Naive thymus-derived CD4-positive, alpha-beta T cell (primary cell): ENCODE results near the gene TMIE. TPM values are rescaled to one million over a fixed set of nuclear protein-coding genes. Genes with fewer than 3 reads are reported as not detected.

Experiments
- ATAC-seq: fragments of 150-1000 bp; cut with Tn5 transposase; 2 replicates; pipeline ENCODE4 v1.10.0; 2021; ENCODE audit warnings: mild to moderate bottlenecking, moderate library complexity
- CTCF ChIA-PET: fragments of 350-600 bp; sonication (Branson Sonifier 250); formaldehyde crosslinking; loops from one replicate; lab custom pipeline; 2021; ENCODE audit warnings: antibody characterized with exemption; lab: Charles Lee
- POLR2A ChIA-PET: fragments of 350-600 bp; sonication (Branson Sonifier 250); formaldehyde crosslinking; loops from one replicate; lab custom pipeline; 2021; ENCODE audit warnings: antibody characterized with exemption, inconsistent platforms; lab: Charles Lee
- DNase-seq, 9 donors: peaks; one replicate each; pipeline versions ENCODE4 v3.0.0 to v3.0.0-alpha.2; 2020 to 2022; ENCODE audit warnings: mixed read lengths in 1 of 9
- H3K27ac ChIP-seq: one replicate; pipeline ENCODE4 v1.7.0; 2013; ENCODE audit warnings: mild to moderate bottlenecking, low read depth, low read length, moderate library complexity
- H3K27me3 ChIP-seq, 2 donors: one replicate each; pipeline ENCODE4 v1.7.0; 2013; ENCODE audit warnings: low read length in 2 of 2, mild to moderate bottlenecking in 2 of 2, moderate library complexity in 2 of 2; ENCODE audit not compliant: control insufficient read depth in 2 of 2, insufficient read depth in 2 of 2
- H3K36me3 ChIP-seq, 3 experiments: 1 replicate in 2 of 3; 2 replicates in 1 of 3; pipeline ENCODE4 v1.7.0; 2013; ENCODE audit warnings: low read length in 3 of 3, mild to moderate bottlenecking in 3 of 3, moderate library complexity in 1 of 3; ENCODE audit not compliant: insufficient read depth in 3 of 3, control insufficient read depth in 2 of 3
- H3K4me1 ChIP-seq, 2 donors: one replicate each; pipeline ENCODE4 v1.7.0; 2013; ENCODE audit warnings: low read length in 2 of 2, mild to moderate bottlenecking in 2 of 2, moderate library complexity in 1 of 2; ENCODE audit not compliant: control insufficient read depth in 2 of 2, insufficient read depth in 2 of 2
- H3K4me3 ChIP-seq: 2 replicates; pipeline ENCODE4 v1.7.0; 2013; ENCODE audit warnings: mild to moderate bottlenecking, low read length
- H3K9me3 ChIP-seq, 3 experiments: 1 replicate in 2 of 3; 2 replicates in 1 of 3; pipeline ENCODE4 v1.7.0; 2013; ENCODE audit warnings: low read length in 3 of 3; ENCODE audit not compliant: control insufficient read depth in 2 of 3
- H3K27ac Mint-ChIP-seq, 9 donors: one replicate each; pipeline ENCODE4 v1.8.0; 2020 to 2022; ENCODE audit warnings: mixed read lengths in 9 of 9, mild to moderate bottlenecking in 8 of 9, moderate library complexity in 5 of 9, inconsistent platforms in 2 of 9
- H3K27me3 Mint-ChIP-seq, 5 donors: one replicate each; pipeline ENCODE4 v1.8.0; 2021 to 2022; ENCODE audit warnings: mixed read lengths in 5 of 5, mild to moderate bottlenecking in 1 of 5
- H3K36me3 Mint-ChIP-seq, 5 donors: one replicate each; pipeline ENCODE4 v1.8.0; 2020 to 2022; ENCODE audit warnings: mixed read lengths in 5 of 5, mild to moderate bottlenecking in 3 of 5, inconsistent platforms in 1 of 5
- H3K4me1 Mint-ChIP-seq, 7 donors: one replicate each; pipeline ENCODE4 v1.8.0; 2020 to 2022; ENCODE audit warnings: mixed read lengths in 7 of 7, mild to moderate bottlenecking in 3 of 7, inconsistent platforms in 1 of 7
- H3K4me3 Mint-ChIP-seq, 10 donors: one replicate each; pipeline ENCODE4 v1.8.0; 2020 to 2022; ENCODE audit warnings: mild to moderate bottlenecking in 10 of 10, mixed read lengths in 10 of 10, moderate library complexity in 6 of 10, inconsistent platforms in 2 of 10
- H3K9me3 Mint-ChIP-seq, 11 donors: one replicate each; pipeline ENCODE4 v1.8.0; 2020 to 2022; ENCODE audit warnings: mixed read lengths in 11 of 11, mild to moderate bottlenecking in 4 of 11, inconsistent platforms in 1 of 11, moderate library complexity in 1 of 11
- intact Hi-C, 2 donors: fragments of 100-400 bp; cut with micrococcal nuclease; formaldehyde crosslinking; loops; one replicate each; pipeline ENCODE4 v1.15.1; 2023
- polyA plus RNA-seq, 2 donors: library from polyadenylated mRNA; unstranded; fragments of 300-500 nt; fragmentation: Illumina TruSeq; gene quantifications; one replicate each; pipeline ENCODE4 v1.2.3, GENCODE V29; 2021
- total RNA-seq, 6 experiments: library from RNA in 5 of 6; stranded (reverse) in 5 of 6; gene quantifications; 1 replicate in 5 of 6; 2 replicates in 1 of 6; pipeline ENCODE4 v1.2.3 and lab custom pipeline; 2021 to 2026

TMIE gene
- total and polyA plus RNA-seq, 7 experiments from 2014 or later: 0.31 to 5.6 (median 5.1) TPM

DNA sequence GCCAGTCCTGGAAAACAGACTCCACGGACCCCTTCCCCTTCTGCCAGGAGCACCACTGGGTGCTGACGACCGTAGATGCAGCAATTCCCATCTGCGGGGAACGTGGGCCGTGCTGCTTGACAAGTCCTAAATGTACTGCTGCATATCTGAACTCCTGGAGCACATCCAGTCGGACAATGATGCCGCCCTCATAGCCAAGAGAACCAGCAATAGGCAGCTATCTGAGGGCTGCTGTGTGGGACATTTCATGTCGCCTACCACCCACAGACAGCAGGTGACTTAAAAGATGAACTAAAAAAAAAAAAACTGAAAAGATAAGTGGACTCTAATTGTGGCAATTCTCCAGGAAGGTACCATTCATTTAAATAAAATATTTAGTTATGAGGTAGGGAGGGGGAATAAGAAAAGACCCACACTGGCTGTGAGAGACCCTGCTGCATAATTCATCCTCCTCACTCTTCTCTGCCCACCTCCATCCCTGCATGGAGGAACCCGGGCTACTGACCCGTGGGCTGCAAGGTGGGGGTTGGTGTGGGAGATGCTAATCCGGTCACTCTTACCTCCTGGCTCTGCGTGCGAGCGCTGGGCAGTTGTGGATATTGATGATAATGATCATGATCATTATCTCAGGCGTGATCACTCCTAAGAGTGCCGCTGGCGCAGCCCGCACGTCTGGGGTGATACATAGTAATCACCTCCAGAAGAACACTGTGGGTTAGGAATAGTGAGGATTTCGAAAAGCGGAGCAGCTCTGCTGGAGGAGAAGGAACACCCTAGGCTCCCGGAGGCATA, 36.0 kb upstream of the TMIE start:
- Histone ChIP-seq H3K27me3 (no peaks in the 10 kb centered on the region), H3K4me3 (no peak overlapping the region), H3K9me3 (no peaks in the 10 kb centered on the region), H3K36me3 (peaks cover 0 to under 1% (median 0%) of the 10 kb centered on the region in 3 experiments), H3K4me1 (no peaks in the 10 kb centered on the region), H3K27ac (no peak overlapping the region)
- peak overlapping the region in 2 of 9 donors; percentile 19 to 62 for H3K27ac Mint-ChIP-seq
- intact Hi-C loops: no loop called here
- H3K27me3 Mint-ChIP-seq: peaks cover 0 to 6% (median 0%) of the 10 kb centered on the region in 5 donors
- ChIA-PET POLR2A (no interaction called here), CTCF (no interaction called here)
- DNase-seq (no peak), ATAC-seq (no peak)
- H3K36me3 Mint-ChIP-seq: no peaks in the 10 kb centered on the region
- no peak overlapping the region for H3K4me3 Mint-ChIP-seq
- H3K4me1 Mint-ChIP-seq: peaks cover 0 to 9% (median 7%) of the 10 kb centered on the region in 7 donors
- H3K9me3 Mint-ChIP-seq: no peaks in the 10 kb centered on the region

DNA sequence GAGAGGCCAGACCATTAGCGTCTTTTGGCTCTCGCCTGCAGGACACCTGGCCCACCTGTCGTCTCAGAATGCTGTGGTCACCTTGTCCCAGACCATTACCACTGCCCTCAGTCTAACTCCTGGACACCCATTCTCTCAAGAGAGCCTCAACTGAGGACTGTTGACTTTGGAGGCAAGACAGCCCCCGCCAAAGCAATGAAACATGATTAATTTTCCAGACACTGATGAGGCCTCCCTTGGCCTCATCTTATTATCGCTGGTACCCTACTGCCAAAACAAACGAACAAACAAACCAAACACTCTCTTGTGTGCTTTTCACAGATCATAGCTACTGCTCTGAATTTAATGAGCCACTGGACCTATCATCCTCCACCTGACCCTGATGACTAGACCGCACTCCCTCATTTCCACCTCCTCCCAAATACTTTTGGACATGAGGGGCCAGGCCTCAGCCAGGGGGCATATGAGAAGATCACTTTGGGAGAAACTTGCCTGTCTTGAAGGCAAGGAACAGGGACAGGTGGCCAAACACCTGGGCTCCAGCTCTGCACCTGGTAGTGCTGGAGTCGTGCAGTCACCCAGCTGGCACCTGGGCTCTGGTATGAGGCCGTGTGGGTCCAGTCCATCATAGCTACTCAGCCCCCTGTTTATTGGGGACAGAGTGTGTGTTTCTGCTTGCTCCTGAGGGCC, 35.3 kb upstream of the TMIE start:
- no peaks in the 10 kb centered on the region for H3K9me3 ChIP-seq
- ATAC-seq: no peak
- Mint-ChIP-seq H3K9me3 (no peaks in the 10 kb centered on the region), H3K4me1 (peaks cover 0 to 9% (median 7%) of the 10 kb centered on the region in 7 donors), H3K36me3 (no peaks in the 10 kb centered on the region), H3K27me3 (peaks cover 0 to 6% (median 0%) of the 10 kb centered on the region in 5 donors), H3K27ac (peak overlapping the region in 4 of 9 donors; percentile 9 to 74 (median 40)), H3K4me3 (no peak overlapping the region)
- intact Hi-C loops: no loop called here
- H3K27ac ChIP-seq: no peak overlapping the region
- H3K27me3 ChIP-seq: no peaks in the 10 kb centered on the region
- no peaks in the 10 kb centered on the region for H3K4me1 ChIP-seq
- H3K4me3 ChIP-seq: no peak overlapping the region
- CTCF ChIA-PET: no interaction called here
- POLR2A ChIA-PET: no interaction called here
- peak in 1 of 9 donors; percentile 8 for DNase-seq
- H3K36me3 ChIP-seq: peaks cover 0 to 7% (median 0%) of the 10 kb centered on the region in 3 experiments

DNA sequence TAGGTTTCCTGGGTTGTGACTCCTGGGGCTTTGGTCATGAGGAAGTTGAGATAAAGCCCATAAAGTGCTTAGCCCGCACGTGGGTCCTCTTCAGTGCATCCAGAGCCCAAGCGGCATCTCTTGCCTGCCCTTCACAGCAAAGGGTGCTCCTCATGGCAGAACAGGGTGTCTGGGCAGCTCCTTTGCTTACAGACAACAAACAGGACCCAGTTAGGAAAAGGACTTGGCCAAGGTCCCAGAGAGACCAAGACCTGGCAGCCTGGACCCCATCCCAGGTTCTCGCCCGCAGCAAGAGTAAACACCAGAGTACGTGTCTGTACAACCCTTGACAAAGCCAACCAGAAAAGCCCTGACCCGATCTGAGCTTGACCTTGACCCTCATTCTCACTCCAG, 34.7 kb upstream of the TMIE start:
- H3K4me1 ChIP-seq: no peaks in the 10 kb centered on the region
- no peak overlapping the region for H3K4me3 Mint-ChIP-seq
- peak overlapping the region in 3 of 9 donors; percentile 33 to 47 (median 46) for H3K27ac Mint-ChIP-seq
- H3K27me3 ChIP-seq: no peaks in the 10 kb centered on the region
- peaks cover 0 to 9% (median 7%) of the 10 kb centered on the region in 7 donors for H3K4me1 Mint-ChIP-seq
- peaks cover 0 to 10% (median 0%) of the 10 kb centered on the region in 3 experiments for H3K36me3 ChIP-seq
- peaks cover 0 to 6% (median 0%) of the 10 kb centered on the region in 5 donors for H3K27me3 Mint-ChIP-seq
- H3K9me3 ChIP-seq: no peaks in the 10 kb centered on the region
- POLR2A ChIA-PET: no interaction called here
- H3K27ac ChIP-seq: no peak overlapping the region
- H3K9me3 Mint-ChIP-seq: no peaks in the 10 kb centered on the region
- H3K4me3 ChIP-seq: no peak overlapping the region
- no peak for ATAC-seq
- peak in 1 of 9 donors; percentile 15 for DNase-seq
- CTCF ChIA-PET: interaction anchor here (0.6 kb wide), 1 partner anchor 243 kb away, joined by 3 read pairs; no protein-coding TSS in a partner anchor
- intact Hi-C loops: no loop called here
- H3K36me3 Mint-ChIP-seq: peaks cover 0 to 3% (median 0%) of the 10 kb centered on the region in 5 donors

DNA sequence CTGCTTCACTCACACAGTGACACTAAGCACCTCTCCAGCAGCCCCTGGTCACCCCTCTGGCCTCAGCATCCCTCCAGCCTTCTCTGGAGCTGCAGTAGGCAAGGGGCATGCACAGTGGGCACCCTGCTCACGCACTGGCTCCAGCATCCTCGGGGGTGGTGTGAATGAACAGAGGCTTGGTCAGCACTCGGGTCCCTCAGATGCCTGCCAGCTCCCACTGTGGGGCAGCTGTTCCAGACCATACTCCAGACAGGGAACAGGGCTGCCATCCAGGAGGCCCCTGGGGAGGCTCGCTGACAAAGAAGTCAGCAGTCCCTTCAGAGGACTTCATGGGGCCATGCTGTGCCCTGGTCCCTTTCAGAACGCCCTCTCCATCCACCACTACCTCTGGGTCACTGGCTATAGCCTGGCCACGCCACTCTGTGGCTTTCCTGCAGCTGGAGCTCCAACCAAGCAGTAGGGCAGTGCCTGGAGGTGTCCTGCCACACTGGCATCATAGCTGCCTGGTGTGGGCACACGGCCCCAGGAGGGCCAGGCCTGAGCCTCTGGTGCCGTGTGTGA, 34.1 kb upstream of the TMIE start:
- Mint-ChIP-seq H3K9me3 (no peaks in the 10 kb centered on the region), H3K27me3 (peaks cover 0 to 5% (median 0%) of the 10 kb centered on the region in 5 donors), H3K4me1 (peaks cover 0 to 9% (median 7%) of the 10 kb centered on the region in 7 donors), H3K27ac (peak overlapping the region in 2 of 9 donors; percentile 46 to 74), H3K4me3 (no peak overlapping the region), H3K36me3 (peaks cover 0 to 3% (median 0%) of the 10 kb centered on the region in 5 donors)
- ChIA-PET POLR2A (no interaction called here), CTCF (interaction anchor here (0.6 kb wide), 1 partner anchor 243 kb away, joined by 3 read pairs; no protein-coding TSS in a partner anchor)
- Histone ChIP-seq H3K36me3 (peaks cover 0 to 14% (median 0%) of the 10 kb centered on the region in 3 experiments), H3K27ac (no peak overlapping the region), H3K9me3 (no peaks in the 10 kb centered on the region), H3K4me1 (no peaks in the 10 kb centered on the region), H3K27me3 (no peaks in the 10 kb centered on the region), H3K4me3 (no peak overlapping the region)
- intact Hi-C loops: no loop called here
- DNase-seq: peak in 1 of 9 donors; percentile 15
- ATAC-seq: no peak

DNA sequence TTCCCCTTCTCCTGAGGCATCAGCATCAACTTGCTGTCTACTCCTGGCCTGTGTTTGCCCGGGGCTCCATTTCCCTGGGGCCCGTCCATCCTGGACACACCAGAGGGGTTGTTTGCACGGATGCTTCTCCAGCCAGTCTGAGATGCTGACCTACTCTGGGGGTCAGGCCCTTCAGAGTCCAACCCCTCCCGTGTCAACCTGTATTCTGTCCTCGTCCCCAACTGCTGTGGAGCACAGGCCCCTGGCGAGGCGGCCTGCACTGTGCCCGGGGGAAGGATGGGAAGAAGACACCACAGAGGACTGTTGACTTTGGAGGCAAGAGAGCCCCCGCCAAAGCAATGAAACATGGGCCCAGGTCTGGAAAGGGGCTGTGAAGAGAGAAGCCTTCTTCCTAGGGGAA, 33.5 kb upstream of the TMIE start:
- H3K9me3 ChIP-seq: no peaks in the 10 kb centered on the region
- no peak overlapping the region for H3K27ac ChIP-seq
- H3K36me3 ChIP-seq: peaks cover 0 to 19% (median 3%) of the 10 kb centered on the region in 3 experiments
- Mint-ChIP-seq H3K4me3 (no peak overlapping the region), H3K4me1 (peaks cover 0 to 9% (median 7%) of the 10 kb centered on the region in 7 donors), H3K9me3 (no peaks in the 10 kb centered on the region), H3K27me3 (no peaks in the 10 kb centered on the region), H3K36me3 (peaks cover 0 to 3% (median 0%) of the 10 kb centered on the region in 5 donors), H3K27ac (peak overlapping the region in 4 of 9 donors; percentile 10 to 74 (median 36))
- intact Hi-C loops: no loop called here
- H3K4me3 ChIP-seq: no peak overlapping the region
- ChIA-PET CTCF (no interaction called here), POLR2A (no interaction called here)
- no peaks in the 10 kb centered on the region for H3K4me1 ChIP-seq
- no peaks in the 10 kb centered on the region for H3K27me3 ChIP-seq
- ATAC-seq: no peak
- peak in 1 of 9 donors; percentile 15 for DNase-seq

DNA sequence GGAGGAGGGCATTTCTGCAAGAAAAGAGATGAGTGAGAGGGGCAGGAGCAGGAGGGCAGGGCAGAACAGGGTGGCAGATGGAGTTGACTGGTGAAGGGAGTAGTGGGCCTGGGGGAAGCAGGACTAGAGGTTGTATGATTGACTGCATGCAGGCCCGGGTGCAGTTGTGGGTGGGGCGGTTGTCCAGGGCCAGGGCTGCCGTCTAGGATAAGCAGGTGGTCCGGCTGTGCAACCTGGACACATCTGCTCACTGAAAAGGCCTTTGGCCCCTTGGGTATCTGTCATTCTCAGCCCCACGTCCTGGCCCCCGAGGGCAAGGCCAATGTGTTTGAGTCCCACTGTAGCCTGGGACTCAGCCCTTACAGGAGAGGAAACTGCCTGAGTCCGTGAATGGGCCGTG, 33.1 kb upstream of the TMIE start:
- Histone ChIP-seq H3K36me3 (peaks cover 0 to 20% (median 3%) of the 10 kb centered on the region in 3 experiments), H3K27me3 (no peaks in the 10 kb centered on the region), H3K4me1 (no peaks in the 10 kb centered on the region), H3K9me3 (no peaks in the 10 kb centered on the region), H3K4me3 (no peak overlapping the region), H3K27ac (no peak overlapping the region)
- no peak overlapping the region for H3K4me3 Mint-ChIP-seq
- H3K4me1 Mint-ChIP-seq: peaks cover 0 to 8% (median 6%) of the 10 kb centered on the region in 7 donors
- no peak for ATAC-seq
- POLR2A ChIA-PET: no interaction called here
- DNase-seq: peak in 1 of 9 donors; percentile 17
- H3K36me3 Mint-ChIP-seq: peaks cover 0 to 3% (median 0%) of the 10 kb centered on the region in 5 donors
- no peaks in the 10 kb centered on the region for H3K9me3 Mint-ChIP-seq
- H3K27ac Mint-ChIP-seq: peak overlapping the region in 6 of 9 donors; percentile 10 to 74 (median 41)
- CTCF ChIA-PET: no interaction called here
- intact Hi-C loops: no loop called here
- no peaks in the 10 kb centered on the region for H3K27me3 Mint-ChIP-seq
